ENCODE measurements around the gene C9orf50.

DNA sequence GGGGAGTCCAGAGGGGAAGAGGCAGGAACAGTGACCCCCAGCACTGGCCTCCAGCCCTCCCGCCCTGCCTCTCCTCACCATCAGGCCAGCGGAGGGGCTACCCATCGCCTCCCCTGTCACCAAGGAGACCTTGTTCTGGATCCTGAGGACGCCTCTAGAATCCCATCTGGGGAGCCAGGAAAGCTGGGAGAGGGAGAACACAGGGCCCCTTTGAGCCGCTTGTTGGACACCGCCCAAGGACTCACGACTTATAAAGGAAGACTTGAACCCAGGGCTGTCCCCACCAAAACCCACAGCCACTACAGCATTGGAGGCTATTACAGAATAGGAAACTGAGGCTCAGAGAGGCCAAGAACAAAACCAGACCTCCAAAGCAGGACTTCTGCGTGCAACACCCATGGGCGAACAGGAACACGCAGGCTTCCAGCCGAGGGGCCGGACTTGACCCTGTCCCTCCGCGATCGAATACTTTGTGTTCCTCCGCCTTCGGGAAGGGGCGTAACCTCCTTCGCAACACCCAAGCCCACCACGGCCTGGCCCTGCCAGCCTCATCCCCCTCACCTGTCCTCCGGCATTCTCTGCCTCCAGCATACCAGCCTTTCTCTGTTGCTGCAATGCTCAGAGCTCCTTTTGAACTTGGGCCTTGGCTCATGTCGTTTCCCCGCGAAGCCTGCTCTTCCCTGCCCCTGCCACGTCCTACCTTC lies 54.2 kb downstream of the C9orf50 start:
- TF ChIP-seq, protein P1, sequence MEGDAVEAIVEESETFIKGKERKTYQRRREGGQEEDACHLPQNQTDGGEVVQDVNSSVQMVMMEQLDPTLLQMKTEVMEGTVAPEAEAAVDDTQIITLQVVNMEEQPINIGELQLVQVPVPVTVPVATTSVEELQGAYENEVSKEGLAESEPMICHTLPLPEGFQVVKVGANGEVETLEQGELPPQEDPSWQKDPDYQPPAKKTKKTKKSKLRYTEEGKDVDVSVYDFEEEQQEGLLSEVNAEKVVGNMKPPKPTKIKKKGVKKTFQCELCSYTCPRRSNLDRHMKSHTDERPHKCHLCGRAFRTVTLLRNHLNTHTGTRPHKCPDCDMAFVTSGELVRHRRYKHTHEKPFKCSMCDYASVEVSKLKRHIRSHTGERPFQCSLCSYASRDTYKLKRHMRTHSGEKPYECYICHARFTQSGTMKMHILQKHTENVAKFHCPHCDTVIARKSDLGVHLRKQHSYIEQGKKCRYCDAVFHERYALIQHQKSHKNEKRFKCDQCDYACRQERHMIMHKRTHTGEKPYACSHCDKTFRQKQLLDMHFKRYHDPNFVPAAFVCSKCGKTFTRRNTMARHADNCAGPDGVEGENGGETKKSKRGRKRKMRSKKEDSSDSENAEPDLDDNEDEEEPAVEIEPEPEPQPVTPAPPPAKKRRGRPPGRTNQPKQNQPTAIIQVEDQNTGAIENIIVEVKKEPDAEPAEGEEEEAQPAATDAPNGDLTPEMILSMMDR (IDR thresholded peaks at IDR 0.05): no peak
- no peak for TF ChIP-seq POLR2AphosphoS5 (IDR thresholded peaks at IDR 0.05; ENCODE audit: low read depth, low read length)

Data from Panc1 (cell line).